Suppressor macrophage (primary cell): ENCODE results near the gene HIP1R.
"Not testable (repeated sequence)": the region's sequence is repeated elsewhere in the genome, so short reads cannot be mapped to it uniquely, and the experiment has no call there.

ENCODE experiments used
- DNase-seq, 4 experiments: peaks; one replicate each; pipeline ENCODE4 v3.0.0-alpha.2; 2020 to 2022

HIP1R gene

GRCh38 chr12:122895704-122896636 is 60.7 kb downstream of the HIP1R start, which contains the start of gene VPS37B:
Gene VPS37B (minus strand): TSS chr12:122896124. CDS start chr12:122896062, 62 bp downstream.
- DNase-seq, result peak; percentile 94 to 96 (median 96)

- no peak for DNase-seq
Measured at GRCh38 chr12:122896662-122897061, 61.4 kb downstream of the HIP1R start.

GRCh38 chr12:122899887-122900286 is 64.6 kb downstream of the HIP1R start:
- DNase-seq, result no peak

GRCh38 chr12:122902854-122903692 is 67.8 kb downstream of the HIP1R start:
- DNase-seq, result peak in 1 of 4 experiments; percentile 39

- no peak for DNase-seq
Measured at GRCh38 chr12:122903693-122904034, 68.4 kb downstream of the HIP1R start.

- DNase-seq, result not testable (repeated sequence)
Measured at GRCh38 chr12:122905258-122905657, 70.0 kb downstream of the HIP1R start.

- DNase-seq, result no peak
Measured at GRCh38 chr12:122908915-122909314, 73.7 kb downstream of the HIP1R start.

GRCh38 chr12:122909442-122910288 is 74.4 kb downstream of the HIP1R start:
- no peak for DNase-seq
